ENCODE data around the gene MBP. TPM values are rescaled to one million over a fixed set of nuclear protein-coding genes. Genes with fewer than 3 reads are reported as not detected.

The MBP gene
- total and polyA plus RNA-seq, 2 donors (not counting 3 experiments of a cell fraction or from before 2014, with no cell fraction given): 1.7 to 2.3 TPM

DNA sequence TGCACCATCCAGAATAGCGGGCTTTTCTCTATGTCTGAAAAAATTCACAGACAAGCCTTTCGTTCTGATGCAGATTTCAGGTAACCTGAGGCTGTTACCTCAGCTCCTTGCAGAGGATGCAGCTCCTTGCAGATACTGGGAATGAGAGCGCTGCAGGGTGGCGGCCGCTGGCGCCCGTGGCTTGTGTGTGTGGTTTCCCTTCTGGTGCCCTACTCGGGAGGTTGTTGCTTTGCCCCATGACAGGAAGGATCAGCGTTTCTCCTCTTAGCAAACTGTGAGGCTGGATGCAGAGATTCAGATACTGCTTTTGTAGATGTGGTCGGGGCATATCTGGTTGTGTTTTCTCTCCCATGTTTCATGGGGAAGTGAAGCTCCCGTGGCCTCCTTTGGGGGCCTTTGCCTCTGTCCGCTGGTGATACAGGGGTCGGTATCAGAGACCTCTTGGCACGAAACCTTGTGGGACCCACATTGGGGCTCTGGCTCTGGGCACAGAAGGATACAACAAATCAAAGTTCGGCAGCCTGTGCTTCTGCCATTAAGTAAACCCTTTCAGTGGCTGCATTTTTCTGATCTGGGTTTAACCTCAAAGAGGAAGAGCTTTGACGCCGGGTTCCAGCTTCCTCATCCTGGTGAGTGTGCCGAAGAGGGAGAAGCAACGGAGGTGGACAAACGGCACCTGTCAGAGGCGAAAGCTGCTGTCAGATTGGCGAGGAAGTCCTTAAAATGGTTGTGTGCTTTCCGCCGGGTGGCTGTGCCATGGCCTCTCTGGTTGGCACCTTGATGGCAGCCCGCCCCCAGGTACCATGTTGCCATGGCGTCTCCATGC lies 127.8 kb downstream of the MBP start:
- Histone ChIP-seq H3K4me3 (replicated peaks in 1 of 3; ENCODE audit: insufficient read depth in 1 of 3, low read depth in 1 of 3, low read length in 3 of 3) (no peak overlapping the region), H3K4me1 (ENCODE audit: control insufficient read depth, extremely low read depth, insufficient read depth, low read length) (no peaks in the 10 kb centered on the region), H3K9me3 (replicated peaks; ENCODE audit: control insufficient read depth, insufficient read depth, low read length) (no peaks in the 10 kb centered on the region), H3K36me3 (ENCODE audit: control insufficient read depth in 2 of 2, extremely low read depth in 1 of 2, insufficient read depth in 2 of 2, low read length in 2 of 2) (no peaks in the 10 kb centered on the region), H4K20me1 (replicated peaks; ENCODE audit: control insufficient read depth, extremely low read depth, insufficient read depth, low read length) (no peaks in the 10 kb centered on the region), H3K9me1 (replicated peaks; ENCODE audit: control insufficient read depth, extremely low read depth, insufficient read depth, low read length) (no peaks in the 10 kb centered on the region), H3K9ac (replicated peaks; ENCODE audit: extremely low read depth, insufficient read depth, low read length) (no peak overlapping the region), H3K27ac (ENCODE audit: insufficient read depth, low read depth, low read length) (no peak overlapping the region), H2AFZ (ENCODE audit: low read depth, low read length) (no peak overlapping the region), H3K27me3 (ENCODE audit: control insufficient read depth in 2 of 2, insufficient read depth in 2 of 2, low read length in 2 of 2) (peaks cover 0 to 3% of the 10 kb centered on the region in 2 experiments), H3K4me2 (ENCODE audit: insufficient read depth, low read length) (no peak overlapping the region), H3K79me2 (ENCODE audit: control insufficient read depth, insufficient read depth, low read length) (no peaks in the 10 kb centered on the region)
- BruUV-seq (replicated peaks): no TSS peak
- FAIRE-seq (no peak), DNase-seq (ENCODE audit: low read depth, low spot score) (no peak)
- dilution Hi-C loops (cut with MboI; ENCODE audit: extremely low pct_ligation_motif_present, low sequenced_read_pairs) (no loop called here), intact Hi-C loops (cut with micrococcal nuclease) (loop anchor here (5.0 kb wide), 2 partner anchors 98 to 128 kb away; partner anchors contain the start of gene MBP)
- TF ChIP-seq POLR2A (IDR thresholded peaks at IDR 0.05; ENCODE audit: low read depth, low read length) (no peak), GATA2 (IDR thresholded peaks at IDR 0.05; ENCODE audit: insufficient read depth, insufficient read length, low read depth, low read length) (no peak), MYC (IDR thresholded peaks at IDR 0.05; ENCODE audit: low read depth, low read length) (no peak), FOS (IDR thresholded peaks at IDR 0.05; ENCODE audit: borderline replicate concordance, insufficient read depth, low read length) (no peak)
- ChIA-PET POLR2A (no interaction called here), CTCF (interaction anchor here (6.7 kb wide), 1 partner anchor 206 kb away, joined by 246 read pairs; no protein-coding TSS in a partner anchor)

- DNase-seq (ENCODE audit: low read depth, low spot score) (no peak), FAIRE-seq (no peak)
- TF ChIP-seq MAX (IDR thresholded peaks at IDR 0.05; ENCODE audit: insufficient read depth, insufficient read length) (no peak), POLR2AphosphoS5 (IDR thresholded peaks at IDR 0.05; ENCODE audit: insufficient read depth, low read depth, low read length) (no peak), GATA2 (IDR thresholded peaks at IDR 0.05; ENCODE audit: insufficient read depth, insufficient read length, low read depth, low read length) (no peak), EZH2 (IDR thresholded peaks at IDR 0.05; ENCODE audit: borderline replicate concordance, low read depth, low read length, severe bottlenecking) (no peak), MYC (IDR thresholded peaks at IDR 0.05; ENCODE audit: low read depth, low read length) (no peak), FOS (IDR thresholded peaks at IDR 0.05; ENCODE audit: borderline replicate concordance, insufficient read depth, low read length) (no peak)
- ChIA-PET POLR2A (no interaction called here), CTCF (interaction anchor here (1.5 to 6.7 kb wide), 2 partner anchors 66 to 208 kb away, joined by 4 to 246 read pairs; no protein-coding TSS in a partner anchor)
- Histone ChIP-seq H3K9me1 (replicated peaks; ENCODE audit: control insufficient read depth, extremely low read depth, insufficient read depth, low read length) (no peaks in the 10 kb centered on the region), H4K20me1 (replicated peaks; ENCODE audit: control insufficient read depth, extremely low read depth, insufficient read depth, low read length) (no peaks in the 10 kb centered on the region), H3K27ac (ENCODE audit: insufficient read depth, low read depth, low read length) (no peak overlapping the region), H3K4me2 (ENCODE audit: insufficient read depth, low read length) (no peak overlapping the region), H3K9me3 (replicated peaks; ENCODE audit: control insufficient read depth, insufficient read depth, low read length) (no peaks in the 10 kb centered on the region), H2AFZ (ENCODE audit: low read depth, low read length) (no peak overlapping the region), H3K4me3 (replicated peaks in 1 of 3; ENCODE audit: insufficient read depth in 1 of 3, low read depth in 1 of 3, low read length in 3 of 3) (no peak overlapping the region), H3K4me1 (ENCODE audit: control insufficient read depth, extremely low read depth, insufficient read depth, low read length) (no peaks in the 10 kb centered on the region), H3K36me3 (ENCODE audit: control insufficient read depth in 2 of 2, extremely low read depth in 1 of 2, insufficient read depth in 2 of 2, low read length in 2 of 2) (no peaks in the 10 kb centered on the region), H3K27me3 (ENCODE audit: control insufficient read depth in 2 of 2, insufficient read depth in 2 of 2, low read length in 2 of 2) (peaks cover 0 to 3% of the 10 kb centered on the region in 2 experiments), H3K9ac (replicated peaks; ENCODE audit: extremely low read depth, insufficient read depth, low read length) (no peak overlapping the region), H3K79me2 (ENCODE audit: control insufficient read depth, insufficient read depth, low read length) (no peaks in the 10 kb centered on the region)
- dilution Hi-C loops (cut with MboI; ENCODE audit: extremely low pct_ligation_motif_present, low sequenced_read_pairs): no loop called here
- no TSS peak for BruUV-seq (replicated peaks)
- intact Hi-C loops (cut with micrococcal nuclease): loop anchor here (5.0 kb wide), 2 partner anchors 99 to 129 kb away; partner anchors contain the start of gene MBP
Observed at GRCh38 chr18:77003316-77003715, 129.3 kb downstream of the MBP start.

Data from endothelial cell of umbilical vein (primary cell).